Neural progenitor cell (in vitro differentiated cells): ENCODE results near the gene OSTM1. TPM values are rescaled to one million over a fixed set of nuclear protein-coding genes. Genes with fewer than 3 reads are reported as not detected.

Experiments used
- DNase-seq: peaks from one replicate; pipeline ENCODE4 v3.0.0-alpha.2; 2016; ENCODE audit warnings: low spot score
- H2AFZ ChIP-seq: fragments of 200-600 bp; sonication (generic); replicated peaks from 2 replicates; pipeline ENCODE4 v1.6.1; 2016; ENCODE audit warnings: antibody characterized with exemption
- H3F3A ChIP-seq: fragments of 200-600 bp; sonication (generic); 2 replicates; pipeline ENCODE4 v1.6.1; 2016; ENCODE audit warnings: antibody characterized with exemption, low read depth
- H3K27ac ChIP-seq: fragments of 200-600 bp; sonication (generic); 2 replicates; pipeline ENCODE4 v1.5.1; 2016; ENCODE audit warnings: mild to moderate bottlenecking
- H3K27me3 ChIP-seq: fragments of 200-600 bp; sonication (generic); 2 replicates; pipeline ENCODE4 v1.6.1; 2016; ENCODE audit warnings: mild to moderate bottlenecking, moderate library complexity
- H3K36me3 ChIP-seq: fragments of 200-600 bp; sonication (generic); 2 replicates; pipeline ENCODE4 v1.5.1; 2016
- H3K4me1 ChIP-seq: fragments of 200-600 bp; sonication (generic); 2 replicates; pipeline ENCODE4 v1.6.1; 2016; ENCODE audit warnings: mixed run types
- H3K4me2 ChIP-seq: fragments of 200-600 bp; sonication (generic); 2 replicates; pipeline ENCODE4 v1.6.1; 2016
- H3K4me3 ChIP-seq: fragments of 200-600 bp; sonication (generic); 2 replicates; pipeline ENCODE4 v1.5.1; 2016
- H3K79me2 ChIP-seq: fragments of 200-600 bp; sonication (generic); 2 replicates; pipeline ENCODE4 v1.6.1; 2016; ENCODE audit warnings: low read depth
- H3K9ac ChIP-seq: fragments of 200-600 bp; sonication (generic); 2 replicates; pipeline ENCODE4 v1.6.1; 2016
- H3K9me3 ChIP-seq: fragments of 200-600 bp; sonication (generic); 2 replicates; pipeline ENCODE4 v1.5.1; 2016; ENCODE audit warnings: low read depth
- H4K20me1 ChIP-seq: fragments of 200-600 bp; sonication (generic); 2 replicates; pipeline ENCODE4 v1.6.1; 2016; ENCODE audit warnings: low read depth
- H3K27ac Mint-ChIP-seq: 3 replicates; pipeline ENCODE4 v1.8.0; 2021; ENCODE audit warnings: mixed read lengths
- H3K27me3 Mint-ChIP-seq: 2 replicates; pipeline ENCODE4 v1.8.0; 2022; ENCODE audit warnings: low read depth, mild to moderate bottlenecking, inconsistent platforms, moderate library complexity, mixed read lengths; ENCODE audit not compliant: insufficient read depth
- H3K36me3 Mint-ChIP-seq: 3 replicates; pipeline ENCODE4 v1.8.0; 2021; ENCODE audit warnings: mixed read lengths
- H3K4me1 Mint-ChIP-seq: 3 replicates; pipeline ENCODE4 v1.8.0; 2021; ENCODE audit warnings: mixed read lengths
- H3K4me3 Mint-ChIP-seq: 3 replicates; pipeline ENCODE4 v1.8.0; 2021; ENCODE audit warnings: mild to moderate bottlenecking, moderate library complexity, mixed read lengths
- H3K9me3 Mint-ChIP-seq: 3 replicates; pipeline ENCODE4 v1.8.0; 2020; ENCODE audit warnings: mixed read lengths
- CTCF ChIP-seq: fragments of 200-600 bp; sonication (generic); IDR thresholded peaks from 2 replicates; pipeline ENCODE4 v1.5.1; 2017; ENCODE audit warnings: antibody characterized with exemption, mild to moderate bottlenecking
- EZH2 ChIP-seq: fragments of 200-600 bp; sonication (generic); IDR thresholded peaks from 2 replicates; pipeline ENCODE4 v1.6.1; 2017; ENCODE audit warnings: antibody characterized with exemption, mild to moderate bottlenecking, moderate library complexity
- EZH2phosphoT487 ChIP-seq: fragments of 200-600 bp; sonication (generic); IDR thresholded peaks from 2 replicates; pipeline ENCODE4 v1.6.1; 2017; ENCODE audit warnings: antibody characterized with exemption
- total RNA-seq: library from RNA; depleted of rRNA; stranded (reverse); fragments of >200 nt; gene quantifications from 2 replicates; pipeline ENCODE4 v1.2.3, GENCODE V29; 2015; ENCODE audit warnings: low replicate concordance

OSTM1 gene
- total RNA-seq, 1 donor from 2014 or later = 42.8 TPM

- Histone ChIP-seq H3K79me2 (no peaks in the 10 kb centered on the region), H4K20me1 (no peaks in the 10 kb centered on the region), H3K9ac (no peak overlapping the region), H3K36me3 (no peaks in the 10 kb centered on the region), H2AFZ (no peak overlapping the region), H3F3A (peaks cover 13% of the 10 kb centered on the region), H3K4me1 (no peaks in the 10 kb centered on the region), H3K9me3 (no peaks in the 10 kb centered on the region), H3K27ac (no peak overlapping the region), H3K27me3 (peaks cover 15% of the 10 kb centered on the region), H3K4me2 (no peak overlapping the region), H3K4me3 (no peak overlapping the region)
- TF ChIP-seq EZH2 (no peak), EZH2phosphoT487 (no peak), CTCF (no peak)
- DNase-seq = no peak
- H3K4me1 Mint-ChIP-seq = peaks cover 20% of the 10 kb centered on the region
- H3K9me3 Mint-ChIP-seq = no peaks in the 10 kb centered on the region
- H3K27ac Mint-ChIP-seq = no peak overlapping the region
- H3K27me3 Mint-ChIP-seq = peaks cover 5% of the 10 kb centered on the region
- no peaks in the 10 kb centered on the region for H3K36me3 Mint-ChIP-seq
- H3K4me3 Mint-ChIP-seq = no peak overlapping the region
These were observed 3.6 kb upstream of the OSTM1 start for GRCh38 chr6:108078191-108078590.

GRCh38 chr6:108074057-108074358 is 533 bp downstream of the OSTM1 start:
- Histone ChIP-seq H4K20me1 (no peaks in the 10 kb centered on the region), H2AFZ (peak overlapping the region; percentile 71), H3K4me1 (no peaks in the 10 kb centered on the region), H3K4me3 (peak overlapping the region; percentile 71), H3K9me3 (no peaks in the 10 kb centered on the region), H3K27ac (no peak overlapping the region), H3F3A (peaks cover 14% of the 10 kb centered on the region), H3K4me2 (peak overlapping the region; percentile 80), H3K9ac (no peak overlapping the region), H3K79me2 (no peaks in the 10 kb centered on the region), H3K36me3 (no peaks in the 10 kb centered on the region), H3K27me3 (peaks cover 15% of the 10 kb centered on the region)
- DNase-seq = no peak
- TF ChIP-seq EZH2phosphoT487 (no peak), CTCF (no peak), EZH2 (no peak)
- Mint-ChIP-seq H3K36me3 (no peaks in the 10 kb centered on the region), H3K27me3 (peaks cover 5% of the 10 kb centered on the region), H3K9me3 (no peaks in the 10 kb centered on the region), H3K4me3 (peak overlapping the region; percentile 89), H3K27ac (peak overlapping the region; percentile 63), H3K4me1 (peaks cover 16% of the 10 kb centered on the region)

GRCh38 chr6:108071736-108072276 is 2.7 kb downstream of the OSTM1 start:
- no peak for DNase-seq
- no peak overlapping the region for H3K27ac Mint-ChIP-seq

More at GRCh38 chr6:108071736-108072276, 2.7 kb downstream of the OSTM1 start:
- no peak overlapping the region for H2AFZ ChIP-seq
- Mint-ChIP-seq H3K4me1 (peaks cover 16% of the 10 kb centered on the region), H3K4me3 (no peak overlapping the region), H3K27me3 (peaks cover 5% of the 10 kb centered on the region), H3K9me3 (no peaks in the 10 kb centered on the region), H3K36me3 (no peaks in the 10 kb centered on the region)
- H3F3A ChIP-seq = peaks cover 14% of the 10 kb centered on the region
- H3K4me3 ChIP-seq = no peak overlapping the region
- no peaks in the 10 kb centered on the region for H3K79me2 ChIP-seq
- TF ChIP-seq EZH2 = no peak
- no peak for TF ChIP-seq EZH2phosphoT487
- no peak for TF ChIP-seq CTCF
- H3K27ac ChIP-seq = no peak overlapping the region
- H3K4me1 ChIP-seq = no peaks in the 10 kb centered on the region
- no peaks in the 10 kb centered on the region for H3K9me3 ChIP-seq
- no peaks in the 10 kb centered on the region for H4K20me1 ChIP-seq
- H3K4me2 ChIP-seq = no peak overlapping the region
- H3K27me3 ChIP-seq = peaks cover 15% of the 10 kb centered on the region
- no peak overlapping the region for H3K9ac ChIP-seq
- H3K36me3 ChIP-seq = no peaks in the 10 kb centered on the region
